ENCODE measurements around the gene TMEM131.
A peak's percentile ranks its signal among the peaks of the same experiment; 100 is the strongest.

Gene TMEM131

DNA sequence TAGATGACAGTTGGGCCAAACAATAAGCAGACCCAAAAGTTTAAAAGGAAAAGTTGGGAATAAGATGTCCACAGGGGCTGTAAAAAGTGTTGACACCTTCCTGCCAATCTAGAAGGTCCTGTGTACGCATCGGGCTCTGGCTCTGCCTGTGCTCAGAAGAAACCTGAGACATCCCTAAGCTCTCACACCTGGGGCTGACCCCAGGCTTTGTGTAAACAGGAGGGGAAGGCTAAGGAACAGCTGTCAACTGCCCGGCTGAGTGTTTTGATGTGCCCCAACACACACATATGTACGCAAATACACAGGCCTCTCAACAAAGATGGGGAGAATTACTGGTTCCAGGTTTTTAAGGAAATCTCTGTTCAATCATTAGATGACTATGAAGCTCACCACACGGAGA lies 59.5 kb downstream of the TMEM131 start:
- no peak for TF ChIP-seq CTCF (IDR thresholded peaks at IDR 0.05; ENCODE audit: control extremely low read depth, extremely low read depth, low read depth, missing control alignments)
- ChIA-PET POLR2A (interaction anchor here (1.1 kb wide), 1 partner anchor 91 kb away, joined by 3 read pairs; no protein-coding TSS in a partner anchor), CTCF (interaction anchor here (0.9 to 1.7 kb wide), 8 partner anchors 10 to 27 kb away, joined by 3 to 7 read pairs (median 4); no protein-coding TSS in a partner anchor)
- no peak for DNase-seq (ENCODE audit: extremely low spot score)

- no peak for DNase-seq (ENCODE audit: extremely low spot score)
- no peak for TF ChIP-seq CTCF (IDR thresholded peaks at IDR 0.05; ENCODE audit: control extremely low read depth, extremely low read depth, low read depth, missing control alignments)
- POLR2A ChIA-PET, result interaction anchor here (1.1 kb wide), 1 partner anchor 92 kb away, joined by 3 read pairs; no protein-coding TSS in a partner anchor
- CTCF ChIA-PET, result interaction anchor here (0.9 to 1.7 kb wide), 8 partner anchors 10 to 28 kb away, joined by 3 to 7 read pairs (median 4); no protein-coding TSS in a partner anchor
Measured at GRCh38 chr2:97935719-97936161, 60.0 kb downstream of the TMEM131 start.

- CTCF ChIA-PET, result interaction anchor here (0.8 to 3.0 kb wide), 5 partner anchors 10 to 126 kb away, joined by 3 to 11 read pairs (median 3); no protein-coding TSS in a partner anchor
- no peak for TF ChIP-seq CTCF (IDR thresholded peaks at IDR 0.05; ENCODE audit: control extremely low read depth, extremely low read depth, low read depth, missing control alignments)
- POLR2A ChIA-PET, result no interaction called here
- no peak for DNase-seq (ENCODE audit: extremely low spot score)
Measured at GRCh38 chr2:97932975-97933662, 62.6 kb downstream of the TMEM131 start.

GRCh38 chr2:97931858-97932225 lies 63.9 kb downstream of the TMEM131 start:
- POLR2A ChIA-PET, result interaction anchor here (0.7 kb wide), 1 partner anchor 159 kb away, joined by 5 read pairs; no protein-coding TSS in a partner anchor
- CTCF ChIA-PET, result interaction anchor here (1.0 to 3.0 kb wide), 5 partner anchors 9 to 125 kb away, joined by 3 to 11 read pairs (median 3); no protein-coding TSS in a partner anchor
- DNase-seq (ENCODE audit: extremely low spot score), result no peak
- TF ChIP-seq CTCF (IDR thresholded peaks at IDR 0.05; ENCODE audit: control extremely low read depth, extremely low read depth, low read depth, missing control alignments), result no peak

DNA sequence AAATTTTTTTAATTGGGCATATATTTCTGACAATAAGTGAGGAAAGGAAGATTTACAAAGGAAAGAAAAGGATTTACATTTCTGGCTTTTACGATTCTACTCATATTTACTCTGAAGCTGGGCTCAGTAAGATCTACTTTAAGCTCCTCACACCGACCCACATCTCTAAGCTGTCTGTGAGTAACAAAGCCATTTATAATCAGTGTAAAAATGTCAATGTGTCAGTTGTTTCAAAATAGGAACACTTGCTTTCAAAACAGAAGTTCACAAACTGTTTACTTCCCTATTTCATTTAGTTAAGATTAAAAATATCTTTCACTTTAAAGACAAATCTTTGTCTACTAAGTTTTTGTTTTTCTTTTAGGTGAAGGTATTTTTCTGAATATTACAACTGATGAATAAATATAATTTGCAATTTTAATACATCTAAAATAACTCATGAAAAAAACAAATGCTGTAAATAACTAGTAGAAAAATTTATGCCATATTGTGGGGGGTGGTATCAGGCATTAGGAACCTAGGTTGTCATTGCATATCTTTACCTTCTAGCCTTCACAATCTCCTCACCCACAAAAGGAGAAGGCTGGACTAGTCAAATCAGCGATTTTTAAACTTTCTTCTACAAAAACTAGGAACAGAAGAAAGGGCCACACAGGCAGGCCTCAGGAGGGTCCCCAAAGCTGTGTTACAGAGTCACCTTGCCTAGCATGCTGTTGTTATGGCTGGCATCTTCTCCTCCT lies 64.5 kb downstream of the TMEM131 start:
- peak; percentile 22 for DNase-seq (ENCODE audit: extremely low spot score)
- TF ChIP-seq CTCF (IDR thresholded peaks at IDR 0.05; ENCODE audit: control extremely low read depth, extremely low read depth, low read depth, missing control alignments), result no peak
- POLR2A ChIA-PET, result interaction anchor here (0.7 kb wide), 1 partner anchor 158 kb away, joined by 5 read pairs; no protein-coding TSS in a partner anchor
- CTCF ChIA-PET, result interaction anchor here (0.7 to 3.0 kb wide), 3 partner anchors 9 to 20 kb away, joined by 3 to 11 read pairs (median 5); no protein-coding TSS in a partner anchor

- no peak for TF ChIP-seq CTCF (IDR thresholded peaks at IDR 0.05; ENCODE audit: control extremely low read depth, extremely low read depth, low read depth, missing control alignments)
- CTCF ChIA-PET, result no interaction called here
- no peak for DNase-seq (ENCODE audit: extremely low spot score)
- POLR2A ChIA-PET, result no interaction called here
Measured at GRCh38 chr2:97928591-97928990, 67.2 kb downstream of the TMEM131 start.

All from GM10248 (cell line).